Neutrophil (primary cell): Measurements from ENCODE around the gene ZNF439.
"Not testable (repeated sequence)": the region's sequence is repeated elsewhere in the genome, so short reads cannot be mapped to it uniquely, and the experiment has no call there.

Source experiments
- H3K27ac ChIP-seq: fragments of 200-600 bp; sonication (generic); 2 replicates; pipeline ENCODE4 v1.5.1; 2016; ENCODE audit warnings: mild to moderate bottlenecking, moderate library complexity
- H3K27me3 ChIP-seq: fragments of 200-600 bp; sonication (generic); 2 replicates; pipeline ENCODE4 v1.6.0; 2016; ENCODE audit warnings: mild to moderate bottlenecking
- H3K36me3 ChIP-seq: fragments of 200-600 bp; sonication (generic); 2 replicates; pipeline ENCODE4 v1.5.1; 2017
- H3K4me1 ChIP-seq, 2 experiments: fragments of 200-600 bp in 1 of 2; sonication (generic) in 1 of 2; 1 replicate in 1 of 2; 2 replicates in 1 of 2; pipeline versions ENCODE4 v1.5.1 to v1.6.1; 2013 to 2016; ENCODE audit warnings: low read depth in 1 of 2, low read length in 1 of 2, mild to moderate bottlenecking in 1 of 2, moderate library complexity in 1 of 2; ENCODE audit not compliant: control insufficient read depth in 1 of 2, insufficient read depth in 1 of 2
- H3K4me3 ChIP-seq, 2 experiments: fragments of 200-600 bp in 1 of 2; sonication (generic) in 1 of 2; 1 replicate in 1 of 2; 2 replicates in 1 of 2; pipeline ENCODE4 v1.5.1; 2013 to 2016; ENCODE audit warnings: low read depth in 1 of 2, low read length in 1 of 2, mild to moderate bottlenecking in 1 of 2, moderate library complexity in 1 of 2
- H3K9me3 ChIP-seq: fragments of 200-600 bp; sonication (generic); 2 replicates; pipeline ENCODE4 v1.5.1; 2016
- CTCF ChIP-seq: fragments of 200-600 bp; sonication (generic); IDR thresholded peaks from 2 replicates; pipeline ENCODE4 v1.5.1; 2016; ENCODE audit warnings: antibody characterized with exemption

ZNF439 gene

GRCh38 chr19:11890634-11891033 is 42.1 kb downstream of the ZNF439 start:
- TF ChIP-seq CTCF = no peak
- H3K36me3 ChIP-seq = no peaks in the 10 kb centered on the region
- no peak overlapping the region for H3K4me3 ChIP-seq
- H3K27ac ChIP-seq = no peak overlapping the region
- no peaks in the 10 kb centered on the region for H3K27me3 ChIP-seq
- H3K9me3 ChIP-seq = no peaks in the 10 kb centered on the region
- peaks cover 16% of the 10 kb centered on the region in 2 experiments for H3K4me1 ChIP-seq

- Histone ChIP-seq H3K27me3 (no peaks in the 10 kb centered on the region), H3K4me1 (no peaks in the 10 kb centered on the region), H3K4me3 (no peak overlapping the region), H3K27ac (no peak overlapping the region), H3K9me3 (no peaks in the 10 kb centered on the region), H3K36me3 (no peaks in the 10 kb centered on the region)
- no peak for TF ChIP-seq CTCF
Measured at GRCh38 chr19:11894851-11895250, 46.3 kb downstream of the ZNF439 start.

DNA sequence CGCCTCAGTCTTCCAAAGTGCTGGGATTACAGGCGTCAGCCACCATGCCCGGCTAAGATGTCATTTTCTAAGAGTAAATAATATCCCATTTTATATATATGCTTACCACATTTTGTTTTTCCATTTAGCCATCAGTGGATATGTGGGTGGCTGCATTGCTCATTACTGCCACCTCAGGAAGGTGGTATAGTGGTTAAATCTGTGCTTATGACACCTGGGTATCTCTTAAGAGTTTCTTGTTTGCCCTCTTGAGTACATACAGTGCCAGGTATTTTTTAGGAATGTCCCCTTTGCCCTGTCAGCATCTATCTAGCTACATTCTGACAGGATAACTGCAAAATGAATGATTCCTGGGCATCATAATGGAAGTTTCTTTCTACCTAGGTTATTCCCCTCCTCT is 53.7 kb downstream of the ZNF439 start:
- H3K9me3 ChIP-seq = peaks cover 39% of the 10 kb centered on the region
- no peak overlapping the region for H3K27ac ChIP-seq
- no peak for TF ChIP-seq CTCF
- no peaks in the 10 kb centered on the region for H3K27me3 ChIP-seq
- H3K36me3 ChIP-seq = no peaks in the 10 kb centered on the region
- H3K4me3 ChIP-seq = no peak overlapping the region
- no peaks in the 10 kb centered on the region for H3K4me1 ChIP-seq

GRCh38 chr19:11905928-11906327 is 57.4 kb downstream of the ZNF439 start:
- H3K4me3 ChIP-seq = no peak overlapping the region
- H3K4me1 ChIP-seq = no peaks in the 10 kb centered on the region
- H3K27ac ChIP-seq = no peak overlapping the region
- H3K9me3 ChIP-seq = peaks cover 39% of the 10 kb centered on the region
- H3K27me3 ChIP-seq = no peaks in the 10 kb centered on the region
- TF ChIP-seq CTCF = no peak
- no peaks in the 10 kb centered on the region for H3K36me3 ChIP-seq

- not testable (repeated sequence) for H3K27ac ChIP-seq
- peaks cover 17% of the 10 kb centered on the region for H3K9me3 ChIP-seq
Measured at GRCh38 chr19:11911937-11912336, 63.4 kb downstream of the ZNF439 start.

DNA sequence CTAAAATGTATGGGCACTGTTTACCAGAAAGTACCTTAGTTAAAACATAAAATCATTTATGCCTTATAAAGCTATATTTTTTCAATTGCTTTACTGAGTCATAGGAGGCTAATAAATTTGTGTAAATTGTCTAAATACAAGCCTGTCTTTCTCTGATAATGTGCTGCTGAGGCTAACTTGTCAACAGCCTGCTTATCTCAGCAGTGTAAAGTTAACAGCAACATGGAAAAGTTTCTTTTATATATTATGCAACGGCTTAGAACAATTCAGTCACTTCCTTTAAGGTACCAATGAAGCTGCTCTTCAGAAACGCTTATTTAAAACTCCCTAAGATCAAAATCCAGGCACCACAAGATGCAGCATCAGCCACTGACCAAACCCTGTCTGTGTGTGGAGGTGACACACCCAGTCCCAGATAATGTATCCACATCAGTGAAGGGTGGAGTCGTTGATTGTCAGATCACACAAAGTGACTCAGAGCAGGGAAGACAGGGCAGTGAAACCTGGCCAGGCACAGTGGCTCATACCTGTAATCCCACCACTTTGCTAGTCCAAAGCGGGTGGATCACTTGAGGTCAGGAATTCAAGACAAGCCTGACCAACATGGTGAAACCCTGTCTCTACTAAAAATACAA is 66.0 kb downstream of the ZNF439 start:
- H3K36me3 ChIP-seq, H3K4me1 ChIP-seq, H3K4me3 ChIP-seq, H3K27ac ChIP-seq, H3K27me3 ChIP-seq: not testable (repeated sequence)
- H3K9me3 ChIP-seq = peaks cover 15% of the 10 kb centered on the region

More at GRCh38 chr19:11911937-11912336, 63.4 kb downstream of the ZNF439 start:
- H3K4me1 ChIP-seq, H3K27me3 ChIP-seq, H3K4me3 ChIP-seq, H3K36me3 ChIP-seq: not testable (repeated sequence)
